ENCODE results near the gene SLC17A8.
A peak's percentile ranks its signal among the peaks of the same experiment; 100 is the strongest.

SLC17A8 gene

DNA sequence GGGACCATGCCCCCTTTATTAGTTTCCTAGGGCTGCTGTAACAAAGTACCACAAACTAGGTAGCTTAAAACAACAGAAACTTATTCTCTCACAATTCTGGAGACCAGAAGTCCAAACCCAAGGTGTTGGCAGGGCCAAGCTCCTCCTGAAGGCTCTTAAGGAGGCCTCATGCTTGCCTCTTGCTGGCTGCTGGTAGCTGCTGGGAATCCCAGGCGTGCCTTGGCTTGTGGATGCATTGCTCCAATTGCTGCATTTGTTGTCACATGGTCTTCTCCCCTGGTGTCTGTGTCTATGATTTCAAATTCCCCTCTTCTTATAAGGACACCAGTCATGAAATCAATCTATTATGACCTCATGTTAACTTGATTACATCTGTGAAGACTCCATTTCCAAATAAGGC is 11.2 kb downstream of the SLC17A8 start:
- DNase-seq: no peak

DNA sequence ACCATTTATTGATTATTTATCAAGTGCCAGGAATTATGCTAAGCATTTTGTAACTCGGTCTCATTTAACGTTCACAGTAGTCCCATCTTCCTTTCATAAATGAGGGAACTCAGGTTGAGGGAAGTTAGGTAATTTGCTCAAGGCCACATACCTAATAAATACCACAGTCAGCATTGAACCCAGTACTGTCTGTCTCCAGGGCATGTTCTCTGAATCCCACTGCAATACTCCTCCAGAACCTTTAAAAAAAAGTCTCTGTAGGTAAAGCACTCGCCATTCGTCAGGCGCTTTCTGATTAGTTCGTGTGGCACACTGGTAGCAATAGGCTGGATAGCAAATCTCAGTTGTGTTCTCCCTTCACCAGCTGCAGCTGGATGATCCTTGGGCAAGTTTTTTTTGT is 14.3 kb downstream of the SLC17A8 start:
- DNase-seq: no peak

DNA sequence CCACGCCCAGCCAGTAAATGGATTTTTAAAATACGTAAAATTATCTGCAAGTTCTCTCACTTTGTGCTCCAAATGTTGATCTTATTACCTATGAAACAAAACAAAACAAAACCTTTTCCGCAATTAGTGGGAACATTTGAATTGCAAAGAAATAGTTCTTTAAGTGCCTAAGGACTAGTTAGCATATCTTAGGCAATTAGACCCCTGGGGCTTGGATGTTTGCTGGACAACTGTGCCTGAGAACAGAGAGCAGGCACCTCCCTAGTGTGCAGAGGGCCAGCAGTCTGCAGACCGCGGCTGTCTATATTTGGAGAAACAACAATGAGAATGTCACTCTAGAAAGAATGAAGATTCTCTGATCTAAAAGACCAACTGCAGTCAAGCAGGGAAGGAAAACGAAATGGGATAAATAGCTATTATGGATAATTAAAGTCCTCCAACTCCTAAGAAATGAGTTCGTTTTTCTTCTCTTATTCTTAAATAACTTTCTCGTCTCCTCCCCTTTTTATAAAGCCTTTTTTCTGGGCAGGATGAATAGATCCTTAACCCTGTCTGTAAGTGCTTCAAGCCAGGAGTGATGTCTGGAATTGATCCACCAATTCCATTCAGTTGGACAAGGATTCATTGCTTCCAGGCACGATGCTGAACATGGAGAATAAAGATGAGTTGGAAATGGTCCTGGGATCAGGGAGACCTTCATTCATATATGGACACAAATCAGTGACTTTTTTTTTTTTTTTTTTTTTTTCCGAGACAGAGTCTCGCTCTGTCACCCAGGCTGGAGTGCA is 16.2 kb downstream of the SLC17A8 start:
- DNase-seq: no peak

- peak in 51 of 56 donors; percentile 1 to 82 (median 52) for DNase-seq
Measured at GRCh38 chr12:100375038-100375735, 18.3 kb downstream of the SLC17A8 start.

GRCh38 chr12:100376161-100376560 is 19.3 kb downstream of the SLC17A8 start:
- no peak for DNase-seq

- no peak for DNase-seq
Measured at GRCh38 chr12:100381379-100381778, 24.5 kb downstream of the SLC17A8 start.

GRCh38 chr12:100382338-100382737 is 25.5 kb downstream of the SLC17A8 start:
- no peak for DNase-seq

DNA sequence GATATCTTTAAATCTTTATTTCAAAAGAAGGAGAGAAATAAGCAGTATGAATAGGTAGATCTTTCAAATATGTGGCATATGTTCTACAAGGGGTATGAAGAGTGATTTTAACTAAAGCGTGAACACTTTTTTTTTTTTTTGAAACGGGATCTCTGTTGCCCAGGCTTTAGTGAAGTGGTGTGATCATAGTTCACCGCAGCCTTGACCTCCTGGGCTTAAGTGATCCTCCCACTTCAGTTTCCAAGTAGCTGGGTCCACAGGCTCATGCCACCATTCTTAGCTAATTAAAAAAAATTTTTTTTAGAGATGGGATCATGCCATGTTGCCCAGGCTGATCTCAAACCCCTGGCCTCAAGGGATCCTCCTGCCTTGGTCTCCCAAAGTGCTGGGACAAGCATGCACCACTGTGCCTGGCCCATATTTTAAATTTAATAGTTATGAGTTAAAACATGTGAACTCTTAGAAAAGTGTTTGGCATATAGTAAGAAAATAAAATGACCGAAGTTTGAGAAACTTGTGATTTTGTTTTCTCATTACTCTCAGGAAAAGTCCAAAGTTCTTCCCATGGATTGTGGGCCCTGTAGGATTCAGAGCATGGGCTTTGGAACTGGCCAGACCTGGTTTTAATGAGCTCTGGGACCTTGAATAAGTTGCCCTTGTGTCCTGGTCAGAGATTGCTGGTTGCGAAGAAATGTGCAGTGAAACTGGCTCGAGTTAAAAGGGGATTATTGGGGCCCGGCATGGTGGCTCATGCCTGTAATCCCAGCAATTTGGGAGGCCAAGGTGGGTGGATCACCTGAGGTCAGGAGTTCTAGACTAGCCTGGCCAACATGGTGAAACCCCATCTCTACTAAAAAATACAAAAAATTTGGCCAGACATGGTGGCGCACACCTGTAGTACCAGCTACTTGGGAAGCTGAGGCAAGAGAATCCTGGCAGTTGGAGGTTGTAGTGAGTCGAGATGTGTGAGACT is 27.0 kb downstream of the SLC17A8 start:
- DNase-seq: no peak

DNA sequence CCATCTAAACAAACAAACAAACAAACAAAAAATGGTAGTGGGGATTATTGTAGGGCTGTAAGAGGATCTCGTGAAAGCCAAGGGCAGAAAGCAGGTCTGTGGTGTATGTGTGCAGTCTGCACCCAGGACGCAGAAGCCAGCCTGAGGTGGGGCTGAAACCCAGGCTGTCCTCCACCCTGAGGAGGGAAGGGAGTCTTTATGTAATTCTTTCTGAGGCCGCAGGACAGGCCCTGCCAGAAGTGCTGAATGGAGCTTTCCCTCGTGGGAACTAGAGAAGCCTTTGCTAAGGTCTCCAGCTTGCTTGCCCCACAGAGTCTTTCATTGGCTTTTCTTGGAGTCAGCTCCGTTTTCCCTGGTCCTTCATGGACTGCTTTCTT is 27.7 kb downstream of the SLC17A8 start:
- DNase-seq: no peak

GRCh38 chr12:100388382-100388781 is 31.5 kb downstream of the SLC17A8 start:
- no peak for DNase-seq

GRCh38 chr12:100391856-100392255 is 35.0 kb downstream of the SLC17A8 start:
- no peak for DNase-seq

DNA sequence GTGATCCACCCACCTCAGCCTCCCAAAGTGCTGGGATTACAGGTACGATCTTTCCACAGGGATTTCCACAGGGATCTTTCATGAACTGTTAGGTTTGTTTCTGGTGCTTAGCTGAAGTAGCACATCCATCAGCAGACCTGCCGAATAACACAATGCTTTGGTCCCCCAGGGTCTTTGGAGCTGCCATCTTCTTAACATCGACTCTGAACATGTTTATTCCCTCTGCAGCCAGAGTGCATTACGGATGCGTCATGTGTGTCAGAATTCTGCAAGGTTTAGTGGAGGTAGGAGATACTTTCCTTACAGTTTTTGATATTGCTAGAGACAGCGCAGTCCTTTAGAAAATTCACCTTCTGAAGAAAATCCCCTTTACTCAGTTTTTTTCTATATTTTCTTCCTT is 36.3 kb downstream of the SLC17A8 start:
- no peak for DNase-seq

DNA sequence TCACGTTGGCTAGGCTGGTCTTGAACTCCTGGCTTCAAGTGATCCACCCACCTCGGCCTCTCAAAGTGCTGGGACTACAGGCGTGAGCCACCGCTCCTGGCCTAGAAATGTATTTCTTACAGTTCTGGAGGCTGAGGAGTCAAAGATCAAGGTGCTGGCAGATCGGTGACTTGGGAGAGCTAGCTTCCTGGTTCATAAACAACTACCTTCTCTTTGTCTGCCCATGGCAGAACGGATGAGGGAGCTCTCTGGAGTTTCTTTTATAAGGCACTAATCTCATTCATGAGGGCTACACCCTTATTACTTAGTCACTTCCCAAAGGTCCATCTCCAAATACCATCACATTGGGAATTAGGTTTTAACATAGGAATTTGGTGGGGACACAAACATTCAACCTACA is 38.9 kb downstream of the SLC17A8 start:
- DNase-seq: no peak

DNA sequence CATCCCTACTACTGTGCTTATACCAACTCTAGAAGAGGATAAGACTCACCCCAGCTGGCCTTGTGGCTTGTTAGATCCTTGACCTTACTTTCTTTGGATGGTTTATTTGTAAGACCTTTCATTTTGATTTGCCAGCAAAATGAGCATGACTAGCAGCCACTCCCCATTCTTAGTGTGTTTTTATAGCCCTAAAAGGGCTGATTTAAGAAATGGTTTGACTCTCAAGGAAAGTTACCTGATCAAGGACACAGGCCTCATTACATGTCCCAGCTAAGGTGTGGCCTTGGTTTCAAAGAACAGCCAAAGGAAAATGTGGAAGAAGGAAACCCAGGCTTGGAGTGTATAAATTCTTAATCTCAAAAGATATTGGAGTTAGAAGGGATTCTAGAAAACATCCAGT is 41.4 kb downstream of the SLC17A8 start:
- DNase-seq: no peak

DNA sequence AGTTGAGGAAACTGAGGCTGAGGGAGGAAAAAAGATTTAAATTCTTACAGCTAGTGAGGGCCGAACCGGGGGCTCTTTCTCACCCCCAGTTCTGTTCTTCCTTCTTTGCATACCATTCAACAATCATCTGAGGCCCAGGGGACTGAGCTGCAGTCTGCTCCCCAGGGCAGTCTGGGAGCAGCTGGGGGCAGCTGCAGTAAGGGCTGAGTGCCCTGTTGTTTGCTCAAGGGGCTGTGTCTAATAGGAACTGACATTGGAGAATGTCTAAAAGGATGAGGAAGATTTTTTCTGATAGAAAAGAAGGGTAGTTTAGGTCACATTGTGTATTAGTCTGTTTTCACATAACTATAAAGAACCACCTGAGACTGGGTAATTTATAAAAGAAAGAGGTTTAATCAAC is 42.2 kb downstream of the SLC17A8 start:
- DNase-seq: no peak

DNA sequence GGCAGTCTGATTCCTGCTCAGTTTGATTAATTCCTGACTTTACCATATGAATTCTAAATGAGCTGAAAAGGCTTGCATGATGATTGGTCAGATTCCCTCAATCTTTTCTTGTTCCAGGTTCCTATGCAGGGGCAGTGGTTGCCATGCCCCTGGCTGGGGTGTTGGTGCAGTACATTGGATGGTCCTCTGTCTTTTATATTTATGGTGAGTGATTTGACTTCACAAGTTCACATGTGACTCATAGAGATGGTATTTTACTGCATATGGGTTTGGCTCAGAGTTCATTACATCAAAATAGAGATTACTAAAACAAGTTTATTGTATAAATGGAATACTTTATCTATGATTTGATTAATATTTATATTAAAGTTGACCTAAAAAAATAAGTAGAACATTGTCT is 44.8 kb downstream of the SLC17A8 start:
- DNase-seq: no peak

DNA sequence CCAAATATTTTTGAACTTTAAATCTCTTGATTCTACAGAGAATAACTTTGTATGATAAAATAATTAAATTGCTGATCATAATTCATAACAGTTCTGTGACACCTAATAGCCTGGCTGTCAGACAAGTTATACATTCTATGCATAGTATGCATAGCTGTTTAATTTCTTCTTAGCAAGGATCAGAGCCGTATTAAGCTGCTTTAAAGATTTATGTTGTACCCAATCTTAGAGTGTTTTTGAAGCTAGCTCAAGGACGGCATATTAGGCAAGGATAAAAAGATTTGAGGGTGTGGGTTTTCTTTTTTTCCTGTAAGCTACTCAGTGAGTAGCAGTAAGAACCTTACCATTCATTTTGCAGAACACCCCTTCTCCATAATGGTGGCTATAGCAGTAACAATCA is 45.9 kb downstream of the SLC17A8 start:
- DNase-seq: no peak

GRCh38 chr12:100403446-100403845 is 46.6 kb downstream of the SLC17A8 start:
- DNase-seq: no peak

DNA sequence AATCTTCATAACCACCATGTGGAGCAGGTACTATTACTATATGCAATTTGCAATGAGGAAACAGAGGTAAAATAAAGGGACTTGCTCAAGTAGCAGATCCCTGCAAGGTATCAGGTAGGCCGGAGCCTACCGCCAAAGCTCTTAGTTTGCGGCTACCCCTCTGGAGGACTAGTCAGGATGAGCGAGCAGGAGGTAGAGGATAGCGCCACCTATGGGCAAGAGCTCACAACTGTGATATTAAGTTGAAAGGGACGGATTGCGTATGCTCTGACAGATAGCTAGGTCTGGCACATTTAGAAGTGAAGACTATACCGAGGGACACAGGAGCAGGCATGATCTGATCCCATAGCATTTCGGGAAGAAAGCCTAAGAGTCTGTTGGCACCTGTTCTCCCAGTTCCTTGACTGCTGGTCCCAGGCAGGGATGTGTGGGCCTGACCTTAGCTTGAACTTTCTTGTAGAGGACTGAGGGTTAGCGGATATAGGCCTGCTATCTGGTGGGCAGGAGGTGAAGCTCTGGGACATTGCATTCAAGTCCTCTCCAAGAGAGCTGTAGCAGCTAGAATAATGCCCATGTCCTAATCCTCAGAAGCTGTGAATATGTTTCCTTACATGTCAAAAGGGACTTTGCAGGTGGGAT is 48.0 kb downstream of the SLC17A8 start:
- DNase-seq: peak in 1 of 56 donors; percentile 5

- DNase-seq: no peak
Measured at GRCh38 chr12:100413001-100413400, 56.1 kb downstream of the SLC17A8 start.

DNA sequence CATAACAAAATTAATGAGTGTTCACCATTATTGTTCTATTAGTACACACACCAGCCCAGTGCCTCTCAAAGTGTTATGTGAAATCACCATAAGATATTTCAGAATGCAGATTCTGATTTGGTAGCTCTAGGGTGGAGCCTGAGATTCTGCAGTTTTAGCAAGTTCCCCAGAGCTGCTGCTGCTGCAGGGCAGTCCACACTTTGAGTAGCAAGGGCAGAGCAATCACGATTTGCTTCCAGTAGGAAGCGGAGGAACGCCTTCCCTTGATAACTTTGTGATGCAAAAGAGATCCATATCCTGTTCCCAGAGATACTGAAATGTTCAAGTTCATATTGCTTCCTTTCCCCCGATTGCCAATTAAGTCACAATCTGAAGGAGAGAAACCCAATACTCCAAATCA is 57.9 kb downstream of the SLC17A8 start:
- no peak for DNase-seq
